ENCODE data around the gene PI4K2B. TPM values are rescaled to one million over a fixed set of nuclear protein-coding genes. Genes with fewer than 3 reads are reported as not detected.
A peak's percentile ranks its signal among the peaks of the same experiment; 100 is the strongest.
"Not testable (repeated sequence)": the region's sequence is repeated elsewhere in the genome, so short reads cannot be mapped to it uniquely, and the experiment has no call there.

The PI4K2B gene
- total RNA-seq, 1 experiment from 2014 or later: 25.6 TPM

- DNase-seq (ENCODE audit: low read depth): no peak
Observed at GRCh38 chr4:25306518-25307057, 72.8 kb downstream of the PI4K2B start.

DNA sequence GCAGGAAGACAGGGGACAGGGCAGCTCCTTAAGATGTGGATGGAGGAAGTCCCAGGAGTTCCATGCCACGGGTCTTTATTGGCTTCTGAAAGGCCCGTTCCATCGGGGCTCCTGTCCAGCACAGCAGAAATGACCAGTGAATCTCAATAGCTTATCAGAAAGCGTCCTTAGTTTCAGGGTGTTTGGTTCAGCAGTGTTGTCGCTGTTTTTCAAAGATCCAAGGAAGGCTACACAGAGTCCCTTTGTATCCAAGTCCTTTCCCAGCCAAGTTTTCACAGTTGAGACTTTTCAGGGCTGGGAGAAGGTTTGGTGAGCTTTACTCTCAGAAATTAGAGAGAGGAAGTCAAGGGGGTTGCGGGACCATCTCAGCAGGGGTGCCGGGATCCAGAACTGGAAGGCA, 73.8 kb downstream of the PI4K2B start:
- DNase-seq (ENCODE audit: low read depth): peak; percentile 12

GRCh38 chr4:25308306-25308705, 74.5 kb downstream of the PI4K2B start:
- no peak for DNase-seq (ENCODE audit: low read depth)

DNA sequence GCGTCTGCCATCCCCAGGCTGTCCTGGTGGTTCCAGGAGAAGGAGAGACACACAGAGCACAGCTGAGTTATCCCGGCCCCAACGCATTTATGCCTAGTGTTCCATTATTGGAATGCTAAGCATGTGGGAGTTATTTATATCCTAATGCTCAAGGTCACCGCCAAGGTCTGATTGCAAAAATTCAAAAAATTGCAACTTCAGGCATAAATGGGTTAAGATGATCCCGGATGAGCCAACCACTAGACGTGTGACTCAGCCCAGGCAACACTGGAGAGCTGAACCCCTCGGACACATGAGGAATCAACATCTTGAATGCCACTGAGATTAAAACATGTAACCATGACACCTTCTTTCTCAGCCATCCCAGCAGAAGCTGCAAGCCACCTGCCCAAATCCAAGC, 74.9 kb downstream of the PI4K2B start:
- peak; percentile 62 for DNase-seq (ENCODE audit: low read depth)

DNA sequence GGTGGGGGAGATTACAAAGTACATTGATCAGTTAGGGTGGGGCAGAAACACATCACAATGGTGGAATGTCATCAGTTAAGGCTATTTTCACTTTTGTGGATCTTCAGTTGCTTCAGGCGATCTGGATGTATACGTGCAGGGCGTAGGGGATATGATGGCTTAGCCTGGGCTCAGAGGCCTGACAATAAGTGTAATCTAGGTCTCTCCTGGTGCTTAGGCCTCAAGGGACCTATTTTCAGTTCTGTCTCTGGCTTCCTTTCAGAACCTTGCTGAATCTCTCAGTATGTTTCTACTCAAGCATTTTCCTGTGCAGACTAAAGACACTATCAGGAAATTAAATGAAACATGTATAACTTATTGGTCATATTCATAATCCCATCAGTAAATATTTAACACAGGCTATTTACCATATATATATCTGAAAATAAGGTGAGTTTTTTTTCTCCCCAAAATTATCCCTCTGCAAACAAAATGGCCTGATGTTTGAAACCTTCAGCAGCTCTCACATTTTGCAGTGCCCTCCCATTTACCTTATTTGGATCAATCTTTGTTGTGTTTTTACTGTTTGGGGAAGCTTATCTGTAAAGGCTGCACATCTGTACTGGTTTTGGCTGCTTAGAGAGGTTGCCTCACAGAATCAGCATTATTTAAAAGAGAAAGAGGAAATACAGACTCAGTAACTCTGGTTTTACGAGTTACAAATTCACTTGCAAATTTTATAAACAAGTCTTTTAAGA, 76.4 kb downstream of the PI4K2B start:
- DNase-seq (ENCODE audit: low read depth): no peak

- DNase-seq (ENCODE audit: low read depth): no peak
Observed at GRCh38 chr4:25310803-25311166, 77.0 kb downstream of the PI4K2B start.

DNA sequence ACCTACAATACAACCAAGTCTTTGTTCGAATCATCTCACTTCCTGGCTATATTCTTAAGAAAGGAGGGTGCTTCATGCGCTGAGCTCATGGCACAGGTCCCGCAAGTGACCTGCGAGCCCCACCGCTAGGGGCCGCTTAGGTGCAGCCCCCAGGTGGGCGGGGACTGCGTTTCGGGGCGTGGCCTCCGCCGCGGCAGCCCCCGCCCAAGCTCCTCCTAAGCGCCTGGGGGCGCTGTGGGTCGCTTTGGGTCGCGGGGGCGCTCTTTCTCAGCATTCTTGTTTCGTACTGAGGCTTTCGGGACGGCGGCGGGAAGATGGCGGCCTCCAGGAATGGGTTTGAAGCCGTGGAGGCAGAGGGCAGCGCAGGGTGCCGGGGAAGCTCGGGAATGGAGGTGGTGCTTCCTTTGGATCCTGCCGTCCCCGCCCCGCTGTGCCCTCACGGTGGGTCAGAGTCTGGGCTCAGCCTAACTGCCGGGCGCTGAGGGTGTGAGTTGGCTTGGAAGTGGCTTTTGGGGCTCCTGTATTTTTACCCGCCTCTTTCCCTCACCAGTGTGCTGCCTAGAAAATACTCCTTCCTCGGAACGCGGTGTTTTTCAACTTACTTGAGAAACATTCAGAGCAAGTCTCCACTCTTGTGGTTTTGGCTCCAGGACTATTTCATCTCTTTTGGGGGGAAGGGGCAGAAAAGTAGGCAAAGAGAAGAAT, 78.8 kb downstream of the PI4K2B start, which contains the start of gene ZCCHC4:
Gene ZCCHC4 (plus strand): TSS at position 279 of the 705 bp plus-strand sequence. CDS start 36 bp downstream, at position 315.
- DNase-seq (ENCODE audit: low read depth): peak; percentile 81

DNA sequence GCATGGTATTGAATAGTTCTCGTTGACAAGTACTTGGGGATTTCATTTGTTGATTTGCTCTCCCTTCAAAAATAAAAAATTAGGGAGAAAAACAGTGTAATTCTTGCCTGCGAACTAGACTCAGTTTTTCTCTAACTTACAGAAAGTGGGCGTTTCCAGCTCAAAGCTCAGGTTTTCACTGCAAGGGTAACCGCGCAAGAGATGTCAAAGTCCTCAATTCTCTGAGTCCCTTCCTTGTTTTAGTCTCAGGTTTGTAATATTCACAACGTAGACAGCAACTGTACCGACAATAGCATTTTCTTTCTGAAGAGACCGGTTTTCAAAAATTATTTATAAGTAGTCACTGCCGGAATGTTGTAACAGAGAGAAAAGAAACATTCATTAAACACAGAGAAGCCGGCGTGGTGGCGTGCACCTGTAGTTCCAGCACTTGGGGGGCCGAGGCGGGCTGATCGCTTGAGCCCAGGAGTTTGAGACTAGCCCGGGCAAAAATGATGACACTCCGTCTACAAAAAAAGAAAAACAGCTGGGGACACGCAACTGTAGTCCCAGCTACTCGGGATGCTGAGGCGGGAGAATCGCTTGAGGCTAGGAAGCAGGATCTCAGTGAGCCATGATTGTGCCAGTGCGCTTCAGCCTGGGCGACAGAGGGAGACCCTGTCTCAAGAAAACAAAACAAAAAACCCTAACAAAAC, 79.5 kb downstream of the PI4K2B start:
- DNase-seq (ENCODE audit: low read depth): no peak

- DNase-seq (ENCODE audit: low read depth): peak; percentile 31
Observed at GRCh38 chr4:25320336-25320735, 86.5 kb downstream of the PI4K2B start.

- DNase-seq (ENCODE audit: low read depth): peak; percentile 82
Observed at GRCh38 chr4:25320773-25321172, 86.9 kb downstream of the PI4K2B start.

DNA sequence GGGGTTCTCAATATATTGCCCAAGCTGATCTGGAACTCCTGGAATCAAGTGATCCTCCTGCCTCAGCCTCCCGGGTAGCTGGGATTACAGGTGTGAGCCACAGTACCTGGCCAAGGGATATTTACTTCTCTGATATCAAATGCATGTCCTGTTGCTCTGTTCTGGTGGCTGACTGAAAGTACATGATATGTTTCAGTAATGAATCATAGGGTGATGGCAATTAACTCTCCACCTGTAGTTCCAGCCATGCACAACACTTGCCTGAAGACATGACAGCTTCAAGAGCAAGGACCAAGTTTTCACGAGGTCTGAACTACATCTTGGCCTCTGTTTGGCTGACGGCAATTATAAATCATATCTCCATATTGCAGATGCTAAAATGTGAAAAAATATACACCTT, 87.9 kb downstream of the PI4K2B start:
- DNase-seq (ENCODE audit: low read depth): no peak

DNA sequence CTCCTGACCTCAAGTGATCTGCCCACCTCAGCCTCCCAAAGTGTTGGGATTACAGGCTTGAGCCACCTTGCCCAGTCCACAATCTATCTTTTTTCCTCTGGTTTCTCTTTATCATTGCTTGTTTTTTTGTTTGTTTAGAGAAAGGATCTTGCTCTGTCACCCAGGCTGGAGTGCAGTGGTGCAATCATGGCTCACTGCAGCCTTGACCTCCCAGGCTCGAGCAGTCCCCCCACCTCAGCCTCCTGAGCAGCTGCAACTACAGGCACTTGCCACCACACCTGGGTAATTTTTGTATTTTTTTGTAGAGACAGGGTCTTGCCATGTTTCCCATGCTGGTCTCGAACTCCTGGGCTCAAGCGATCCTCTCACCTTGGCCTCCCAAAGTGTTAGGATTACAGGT, 94.6 kb downstream of the PI4K2B start:
- not testable (repeated sequence) for DNase-seq (ENCODE audit: low read depth)

Other genes with a start within 250 kb of the PI4K2B start
- gene LGI2, start 203.1 kb upstream of the PI4K2B start, total RNA-seq (2014; rRNA removed; shearing (Covaris generic)): not detected in 2 replicates
- gene SEPSECS, start 73.6 kb upstream of the PI4K2B start, total RNA-seq (2014; rRNA removed; shearing (Covaris generic)): 4.9 and 5.3 TPM in 2 replicates
- gene ZCCHC4, start 78.7 kb downstream of the PI4K2B start, total RNA-seq (2014; rRNA removed; shearing (Covaris generic)): 9.7 and 11.9 TPM in 2 replicates
- 19.4 and 23.7 TPM in 2 replicates for gene ANAPC4, start 143.2 kb downstream of the PI4K2B start, total RNA-seq (2014; rRNA removed; shearing (Covaris generic))

All from RPMI7951 (cell line).